H1 (cell line): ENCODE measurements around the gene TBX5. TPM values are rescaled to one million over a fixed set of nuclear protein-coding genes. Genes with fewer than 3 reads are reported as not detected.

Experiments
- CBX5 ChIP-seq: fragments of 300-800, 300-1000 bp; sonication (generic); IDR thresholded peaks from 2 replicates; pipeline ENCODE4 v1.7.1; 2016; ENCODE audit warnings: antibody characterized with exemption, low read length, low read depth
- CHD1 ChIP-seq: IDR thresholded peaks from 2 replicates; pipeline ENCODE4 v1.6.1; 2012; ENCODE audit warnings: low read depth, low read length, improper control_type of control experiment
- CTBP2 ChIP-seq: IDR thresholded peaks from 2 replicates; pipeline ENCODE4 v1.7.0; 2011; ENCODE audit warnings: borderline replicate concordance, mild to moderate bottlenecking, moderate library complexity, mixed read lengths, low read length; ENCODE audit not compliant: insufficient read depth, insufficient read length
- CTCF ChIP-seq, 3 experiments: IDR thresholded peaks; 1 replicate in 2 of 3; 2 replicates in 1 of 3; pipeline versions ENCODE4 v1.5.1 to v1.6.1; 2011; ENCODE audit warnings: low read length in 3 of 3, mild to moderate bottlenecking in 3 of 3, inconsistent platforms in 2 of 3, low read depth in 1 of 3, moderate library complexity in 1 of 3; ENCODE audit not compliant: insufficient read depth in 1 of 3; ENCODE audit errors: control extremely low read depth in 1 of 3
- EP300 ChIP-seq, 2 experiments: IDR thresholded peaks; 1 replicate in 1 of 2; 2 replicates in 1 of 2; pipeline ENCODE4 v1.6.1; 2011 to 2012; ENCODE audit warnings: low read depth in 2 of 2, low read length in 2 of 2, mild to moderate bottlenecking in 2 of 2, borderline replicate concordance in 1 of 2, inconsistent platforms in 1 of 2, moderate library complexity in 1 of 2
- GABPA ChIP-seq: IDR thresholded peaks from 2 replicates; pipeline ENCODE4 v1.6.1; 2011; ENCODE audit warnings: mild to moderate bottlenecking, low read length, moderate library complexity, borderline replicate concordance; ENCODE audit not compliant: insufficient read depth
- JUN ChIP-seq: IDR thresholded peaks from 2 replicates; pipeline ENCODE4 v1.6.1; 2011; ENCODE audit warnings: low read depth, mild to moderate bottlenecking, improper control_type of control experiment, low read length
- KDM1A ChIP-seq: fragments of 200-600, 300-600 bp; sonication (generic); IDR thresholded peaks from 2 replicates; pipeline ENCODE4 v1.7.1; 2016; ENCODE audit warnings: mild to moderate bottlenecking, low read length, borderline replicate concordance
- POU5F1 ChIP-seq: IDR thresholded peaks from 2 replicates; pipeline ENCODE4 v1.6.1; 2011; ENCODE audit warnings: low read depth, mild to moderate bottlenecking, low read length, moderate library complexity
- RAD21 ChIP-seq, 2 experiments: IDR thresholded peaks in 1 of 2; conservative IDR thresholded peaks in 1 of 2; 2 replicates each; pipeline ENCODE4 v1.6.1; 2011; ENCODE audit warnings: low read depth in 2 of 2, low read length in 2 of 2, improper control_type of control experiment in 1 of 2, inconsistent platforms in 1 of 2, mild to moderate bottlenecking in 1 of 2, moderate library complexity in 1 of 2
- RBBP5 ChIP-seq: IDR thresholded peaks from 2 replicates; pipeline ENCODE4 v1.7.1; 2012; ENCODE audit warnings: low read depth, mild to moderate bottlenecking, inconsistent platforms, low read length, moderate library complexity, borderline replicate concordance
- SP1 ChIP-seq: IDR thresholded peaks from 2 replicates; pipeline ENCODE4 v1.6.1; 2011; ENCODE audit warnings: low read depth, low read length
- SP2 ChIP-seq: IDR thresholded peaks from 2 replicates; pipeline ENCODE4 v1.6.1; 2012; ENCODE audit warnings: mild to moderate bottlenecking, low read length, inconsistent platforms
- polyA plus RNA-seq, 7 experiments: library from polyadenylated mRNA; depleted of rRNA in 3 of 7; stranded (reverse) in 5 of 7; unstranded in 2 of 7; fragments of >200 nt in 5 of 7; fragments of 200-250 nt in 2 of 7; gene quantifications; 1 replicate in 5 of 7; 2 replicates in 1 of 7; 4 replicates in 1 of 7; pipeline versions ENCODE4 v1.2.1 to v1.2.3, GENCODE V29; 2011 to 2013; ENCODE audit warnings: missing spikeins in 2 of 7, mixed read lengths in 2 of 7
- total RNA-seq: library from RNA; stranded (reverse); fragmentation: NEBNext Ultra II Directional; extraction: Animal tissue kit (Norgen Biotek cat#: 25700); gene quantifications from 2 replicates; pipeline ENCODE4 v1.2.1, GENCODE V29; 2021

TBX5 gene
- total and polyA plus RNA-seq, 2 of the 8 experiments (the other 6 are each of a cell fraction or from before 2014, with no cell fraction given), result 0.05 TPM; not detected in 1

DNA sequence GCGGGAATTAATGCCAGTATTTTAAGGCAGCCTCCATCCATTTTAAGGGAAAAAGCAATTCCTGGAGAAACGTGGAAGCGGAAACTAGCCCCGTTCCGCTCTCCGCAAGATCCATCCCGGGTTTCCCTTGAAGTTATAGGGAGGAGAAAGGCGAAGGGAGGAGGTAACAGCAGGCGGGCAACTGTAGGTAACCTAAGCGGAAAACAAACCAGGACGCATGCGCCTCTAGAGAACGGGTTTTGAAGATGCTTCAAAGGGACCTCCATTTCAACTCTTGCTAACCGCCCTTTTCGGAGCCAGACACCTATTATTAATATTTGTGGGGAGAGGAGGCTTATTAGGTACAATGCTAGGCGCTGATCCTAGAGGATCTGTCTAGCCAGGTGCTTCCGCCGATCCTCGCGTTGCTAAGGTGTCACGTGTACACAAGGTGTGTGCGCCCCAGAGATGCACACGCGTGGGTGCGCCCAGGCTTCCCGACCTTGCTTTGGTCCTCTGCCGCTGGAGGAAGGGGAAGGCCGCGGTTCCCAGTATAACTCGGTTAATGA is 6.2 kb downstream of the TBX5 start (continued):
- TF ChIP-seq RBBP5 (no peak; the same call in 1 of the 2 replicates), EP300 (IDR thresholded peaks at IDR 0.05; ENCODE audit: borderline replicate concordance in 1 of 2, low read depth in 2 of 2, low read length in 2 of 2) (peak; percentile 32 to 84; a peak in 2 of 3 replicates), CTCF (IDR thresholded peaks at IDR 0.05; ENCODE audit: control extremely low read depth in 1 of 3, insufficient read depth in 1 of 3, low read depth in 1 of 3, low read length in 3 of 3) (no peak), CTBP2 (peak; percentile 81), GABPA (peak; percentile 56; the same call in 1 of the 2 replicates), POU5F1 (peak; percentile 43; the same call in 1 of the 2 replicates), CHD1 (no peak), CBX5 (no peak), KDM1A (no peak), SP1 (peak; percentile 100), RAD21 (IDR thresholded peaks at IDR 0.05 in 1 of 2, conservative IDR thresholded peaks at IDR 0.05 in 1 of 2; ENCODE audit: low read depth in 2 of 2, low read length in 2 of 2) (peak in 1 of 2 experiments; percentile 19; a peak in 1 of 4 replicates), SP2 (no peak), JUN (no peak)
- TF ChIP-seq, all 59 proteins: peak for 21
